IPS-20b (cell line): ENCODE data around the gene ELAVL2.

ENCODE experiments used
- H3K27ac ChIP-seq: one replicate; pipeline ENCODE4 v1.5.1; 2013; ENCODE audit warnings: low read length
- H3K27me3 ChIP-seq: 2 replicates; pipeline ENCODE4 v1.6.1; 2013; ENCODE audit warnings: mild to moderate bottlenecking, low read length, inconsistent platforms; ENCODE audit not compliant: insufficient read depth
- H3K36me3 ChIP-seq: 2 replicates; pipeline ENCODE4 v1.6.1; 2013; ENCODE audit warnings: low read depth, mild to moderate bottlenecking, inconsistent platforms, low read length, moderate library complexity; ENCODE audit not compliant: insufficient read depth
- H3K4me1 ChIP-seq: 2 replicates; pipeline ENCODE4 v1.6.1; 2013; ENCODE audit warnings: mild to moderate bottlenecking, control low read depth, inconsistent platforms, low read length, moderate library complexity; ENCODE audit not compliant: insufficient read depth
- H3K4me3 ChIP-seq: 2 replicates; pipeline ENCODE4 v1.5.1; 2013; ENCODE audit warnings: mild to moderate bottlenecking, low read length, inconsistent platforms
- H3K9ac ChIP-seq: 2 replicates; pipeline ENCODE4 v1.6.1; 2013; ENCODE audit warnings: low read depth, mild to moderate bottlenecking, inconsistent platforms, low read length, moderate library complexity
- H3K9me3 ChIP-seq: 2 replicates; pipeline ENCODE4 v1.6.1; 2013; ENCODE audit warnings: mild to moderate bottlenecking, low read depth, low read length, inconsistent platforms; ENCODE audit not compliant: insufficient read depth

ELAVL2 gene

GRCh38 chr9:23819403-23819802, 6.6 kb downstream of the ELAVL2 start:
- H3K4me3 ChIP-seq, result peak overlapping the region; percentile 83
- peak overlapping the region; percentile 43; the same call in 1 of the 2 replicates for H3K9ac ChIP-seq
- peaks cover 46% of the 10 kb centered on the region for H3K27me3 ChIP-seq
- H3K4me1 ChIP-seq, result peaks cover 51% of the 10 kb centered on the region
- no peak overlapping the region for H3K27ac ChIP-seq
- no peaks in the 10 kb centered on the region for H3K9me3 ChIP-seq
- H3K36me3 ChIP-seq, result no peaks in the 10 kb centered on the region

GRCh38 chr9:23814243-23814642, 11.8 kb downstream of the ELAVL2 start:
- peaks cover 62% of the 10 kb centered on the region for H3K4me1 ChIP-seq
- H3K9me3 ChIP-seq, result no peaks in the 10 kb centered on the region
- H3K27ac ChIP-seq, result no peak overlapping the region
- no peak overlapping the region; the same call in 1 of the 2 replicates for H3K9ac ChIP-seq
- no peaks in the 10 kb centered on the region for H3K36me3 ChIP-seq
- H3K27me3 ChIP-seq, result peaks cover 2% of the 10 kb centered on the region
- H3K4me3 ChIP-seq, result peak overlapping the region; percentile 2; the same call in 1 of the 2 replicates

GRCh38 chr9:23812673-23813072, 13.4 kb downstream of the ELAVL2 start:
- Histone ChIP-seq H3K36me3 (no peaks in the 10 kb centered on the region), H3K27ac (no peak overlapping the region), H3K4me3 (no peak overlapping the region), H3K4me1 (peaks cover 56% of the 10 kb centered on the region), H3K27me3 (no peaks in the 10 kb centered on the region), H3K9ac (no peak overlapping the region), H3K9me3 (no peaks in the 10 kb centered on the region)

DNA sequence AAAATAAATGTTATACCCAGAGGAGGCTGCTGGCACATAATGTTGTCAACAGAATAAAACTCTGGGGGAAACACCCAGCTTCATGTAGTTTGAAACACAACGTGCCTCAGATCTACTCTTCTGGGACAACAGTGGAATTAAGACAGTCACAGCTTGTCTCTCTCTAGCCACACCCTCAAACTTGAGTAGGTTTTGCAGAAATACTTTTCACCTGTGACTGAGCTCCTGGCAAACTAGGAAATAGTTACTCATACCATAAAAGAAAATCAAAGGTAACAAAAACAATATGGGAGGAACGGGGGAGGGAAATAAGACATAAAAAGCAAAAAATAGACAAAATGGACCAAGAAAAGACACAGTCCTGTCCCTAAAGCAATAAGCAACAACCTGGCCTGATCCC, 14.4 kb downstream of the ELAVL2 start:
- no peaks in the 10 kb centered on the region for H3K27me3 ChIP-seq
- H3K9ac ChIP-seq, result no peak overlapping the region
- no peaks in the 10 kb centered on the region for H3K9me3 ChIP-seq
- no peak overlapping the region for H3K4me3 ChIP-seq
- no peak overlapping the region for H3K27ac ChIP-seq
- peaks cover 59% of the 10 kb centered on the region for H3K4me1 ChIP-seq
- no peaks in the 10 kb centered on the region for H3K36me3 ChIP-seq

DNA sequence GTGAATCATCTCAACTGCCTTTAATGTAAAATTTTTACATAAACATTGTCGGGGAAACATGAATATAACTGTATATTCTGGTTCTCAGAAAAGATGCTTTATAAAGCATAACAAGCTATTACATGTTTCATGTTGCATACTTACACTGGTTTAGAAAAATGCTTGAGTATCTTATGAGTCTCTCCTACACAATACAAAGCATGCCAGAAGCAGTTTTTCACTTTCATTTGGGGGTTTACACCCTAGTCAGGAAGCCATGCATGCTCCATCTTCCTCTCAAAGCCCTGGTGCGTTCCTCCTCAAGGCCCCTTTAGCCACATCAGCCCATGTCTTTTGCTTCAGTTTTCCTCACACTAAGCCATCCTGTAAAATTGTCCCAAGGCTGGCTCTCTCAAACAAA, 22.8 kb downstream of the ELAVL2 start:
- H3K4me3 ChIP-seq, result no peak overlapping the region
- no peaks in the 10 kb centered on the region for H3K27me3 ChIP-seq
- H3K27ac ChIP-seq, result no peak overlapping the region
- no peaks in the 10 kb centered on the region for H3K36me3 ChIP-seq
- H3K4me1 ChIP-seq, result peaks cover 78% of the 10 kb centered on the region
- no peak overlapping the region for H3K9ac ChIP-seq
- no peaks in the 10 kb centered on the region for H3K9me3 ChIP-seq

- Histone ChIP-seq H3K27me3 (no peaks in the 10 kb centered on the region), H3K36me3 (no peaks in the 10 kb centered on the region), H3K4me1 (peaks cover 67% of the 10 kb centered on the region), H3K27ac (no peak overlapping the region), H3K9me3 (no peaks in the 10 kb centered on the region), H3K9ac (no peak overlapping the region), H3K4me3 (no peak overlapping the region)
Observed at GRCh38 chr9:23801523-23801922, 24.5 kb downstream of the ELAVL2 start.

GRCh38 chr9:23799521-23799920, 26.5 kb downstream of the ELAVL2 start:
- no peak overlapping the region for H3K27ac ChIP-seq
- no peaks in the 10 kb centered on the region for H3K27me3 ChIP-seq
- no peaks in the 10 kb centered on the region for H3K36me3 ChIP-seq
- H3K4me3 ChIP-seq, result no peak overlapping the region
- no peaks in the 10 kb centered on the region for H3K9me3 ChIP-seq
- H3K9ac ChIP-seq, result no peak overlapping the region
- H3K4me1 ChIP-seq, result peaks cover 60% of the 10 kb centered on the region

- no peaks in the 10 kb centered on the region for H3K36me3 ChIP-seq
- no peak overlapping the region for H3K4me3 ChIP-seq
- H3K27ac ChIP-seq, result no peak overlapping the region
- no peaks in the 10 kb centered on the region for H3K9me3 ChIP-seq
- no peaks in the 10 kb centered on the region for H3K27me3 ChIP-seq
- H3K4me1 ChIP-seq, result peaks cover 61% of the 10 kb centered on the region
- no peak overlapping the region for H3K9ac ChIP-seq
Observed at GRCh38 chr9:23798325-23798724, 27.7 kb downstream of the ELAVL2 start.

DNA sequence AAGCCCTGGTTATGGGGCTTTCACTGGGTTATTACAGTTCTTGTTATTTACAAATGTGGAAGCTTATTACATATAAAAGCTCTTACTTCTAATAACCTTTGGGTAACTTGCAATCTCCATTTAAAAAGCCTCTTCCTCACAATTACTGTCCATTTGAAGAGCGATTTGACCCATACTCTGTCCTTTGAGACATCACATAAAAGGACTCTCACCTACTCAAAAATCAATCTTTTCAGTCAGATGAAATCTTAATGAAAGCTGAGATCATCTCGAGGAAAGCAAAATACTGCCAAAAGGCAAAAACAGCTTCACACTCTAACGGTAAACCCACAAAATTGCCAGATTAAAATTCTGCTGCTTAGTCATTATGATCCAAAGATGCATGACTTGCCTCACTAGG, 29.8 kb downstream of the ELAVL2 start:
- Histone ChIP-seq H3K36me3 (no peaks in the 10 kb centered on the region), H3K4me3 (no peak overlapping the region), H3K4me1 (peaks cover 53% of the 10 kb centered on the region), H3K27me3 (no peaks in the 10 kb centered on the region), H3K9me3 (no peaks in the 10 kb centered on the region), H3K9ac (no peak overlapping the region), H3K27ac (no peak overlapping the region)

- Histone ChIP-seq H3K9ac (no peak overlapping the region), H3K27me3 (no peaks in the 10 kb centered on the region), H3K27ac (no peak overlapping the region), H3K4me3 (no peak overlapping the region), H3K36me3 (no peaks in the 10 kb centered on the region), H3K9me3 (no peaks in the 10 kb centered on the region), H3K4me1 (peaks cover 24% of the 10 kb centered on the region)
Observed at GRCh38 chr9:23790351-23791260, 35.4 kb downstream of the ELAVL2 start.

GRCh38 chr9:23789529-23790254, 36.3 kb downstream of the ELAVL2 start:
- Histone ChIP-seq H3K27ac (no peak overlapping the region), H3K4me3 (no peak overlapping the region), H3K36me3 (no peaks in the 10 kb centered on the region), H3K27me3 (no peaks in the 10 kb centered on the region), H3K9me3 (no peaks in the 10 kb centered on the region), H3K9ac (no peak overlapping the region), H3K4me1 (peaks cover 30% of the 10 kb centered on the region)

- Histone ChIP-seq H3K27me3 (no peaks in the 10 kb centered on the region), H3K27ac (no peak overlapping the region), H3K4me1 (peaks cover 32% of the 10 kb centered on the region), H3K4me3 (no peak overlapping the region), H3K9me3 (no peaks in the 10 kb centered on the region), H3K36me3 (no peaks in the 10 kb centered on the region), H3K9ac (no peak overlapping the region)
Observed at GRCh38 chr9:23784962-23785361, 41.1 kb downstream of the ELAVL2 start.
